ENCODE measurements around the gene DPYD.

DPYD gene

DNA sequence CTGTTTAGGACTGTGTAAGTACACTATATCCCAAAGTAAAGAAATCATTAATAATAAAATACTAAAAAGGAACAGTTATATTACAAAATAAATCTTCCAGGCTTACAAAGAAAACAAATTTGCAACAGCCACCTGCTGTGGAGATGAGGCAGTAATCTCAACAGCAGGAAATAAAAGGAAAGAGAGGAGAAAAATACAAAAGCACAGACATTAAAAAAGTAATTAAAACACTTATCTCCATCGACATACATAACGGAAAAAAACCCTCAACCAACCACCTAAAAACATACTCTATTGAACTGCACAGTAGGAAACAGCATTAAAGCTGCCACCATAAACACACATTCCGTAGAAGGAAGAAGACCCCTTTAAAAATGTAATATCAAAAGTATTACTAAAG lies 317.6 kb downstream of the DPYD start:
- FAIRE-seq = no peak

DNA sequence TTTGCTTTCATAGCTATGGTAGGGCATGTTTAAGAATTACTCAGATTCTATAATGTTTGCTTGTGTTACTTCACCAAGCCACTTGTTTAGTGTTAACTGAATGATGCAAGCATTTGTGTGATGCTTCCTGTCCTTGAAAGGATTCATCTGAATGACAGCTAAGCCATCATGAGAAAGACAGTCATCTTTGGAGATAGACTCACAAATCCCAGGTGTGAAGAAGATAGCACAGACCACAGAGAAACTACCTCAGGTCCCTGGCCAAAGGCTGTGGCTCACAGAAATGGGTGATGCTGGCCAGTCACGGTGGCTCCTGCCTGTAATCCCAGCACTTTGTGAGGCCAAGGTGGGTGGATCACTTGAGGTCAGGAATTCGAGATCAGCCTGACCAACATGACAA lies 321.4 kb downstream of the DPYD start:
- no peak for FAIRE-seq

DNA sequence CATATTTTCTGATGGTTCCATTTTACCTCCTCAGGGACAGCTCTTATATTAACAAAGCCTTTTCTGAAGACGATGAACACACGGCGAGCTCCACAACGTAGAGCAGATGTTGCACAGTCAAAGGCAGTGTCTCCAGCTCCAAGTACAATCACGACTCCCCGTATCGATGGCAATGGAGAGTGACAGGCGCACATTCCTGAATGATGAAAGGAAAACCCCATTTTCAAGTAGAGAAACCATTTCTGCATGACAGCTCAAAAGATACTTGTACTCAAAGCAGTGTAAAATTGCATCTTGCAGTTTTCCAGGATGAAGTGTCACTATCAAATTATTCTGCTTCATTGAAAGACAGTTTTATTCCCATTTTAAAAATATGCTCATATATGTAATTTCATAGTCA lies 327.6 kb downstream of the DPYD start:
- FAIRE-seq = no peak

DNA sequence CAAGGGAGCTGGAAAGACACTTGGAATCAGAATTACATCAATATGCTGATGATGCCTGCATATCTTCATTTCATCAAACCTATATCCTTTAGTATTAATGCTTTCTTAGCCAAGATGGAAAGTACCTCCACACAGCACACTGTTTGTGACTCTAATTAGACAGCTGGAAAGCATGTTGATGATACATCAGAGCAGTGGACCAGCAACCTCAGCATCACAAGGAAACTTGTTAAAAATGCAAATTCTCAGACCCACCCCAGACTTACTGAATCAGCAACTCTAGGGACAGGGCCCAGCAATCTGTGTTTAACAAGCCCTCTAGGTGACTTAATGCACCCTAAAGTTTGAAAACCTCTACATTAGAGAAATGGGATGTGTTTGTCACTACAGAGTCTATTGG lies 332.1 kb downstream of the DPYD start:
- FAIRE-seq = no peak

DNA sequence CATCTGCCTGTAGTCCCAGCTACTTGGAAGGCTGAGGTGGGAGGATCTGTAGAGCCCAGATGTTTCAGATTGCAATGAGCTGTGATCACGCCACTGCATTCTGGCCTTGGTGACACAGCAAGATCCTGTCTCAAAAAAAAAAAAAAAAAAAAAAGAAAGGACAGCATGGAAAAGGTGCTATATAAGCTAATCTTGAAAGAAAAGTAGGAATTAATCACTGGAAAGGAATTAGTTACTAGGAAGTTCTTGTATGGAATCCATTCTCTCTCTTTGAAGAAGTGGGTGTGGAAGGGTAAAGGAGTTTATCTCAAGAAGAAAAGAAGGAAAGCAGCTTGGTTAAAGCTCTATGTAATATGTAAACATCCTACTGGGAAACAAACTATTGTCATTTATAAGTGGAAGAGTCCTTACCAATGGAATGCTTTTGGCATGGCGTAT lies 339.2 kb downstream of the DPYD start:
- no peak for FAIRE-seq

DNA sequence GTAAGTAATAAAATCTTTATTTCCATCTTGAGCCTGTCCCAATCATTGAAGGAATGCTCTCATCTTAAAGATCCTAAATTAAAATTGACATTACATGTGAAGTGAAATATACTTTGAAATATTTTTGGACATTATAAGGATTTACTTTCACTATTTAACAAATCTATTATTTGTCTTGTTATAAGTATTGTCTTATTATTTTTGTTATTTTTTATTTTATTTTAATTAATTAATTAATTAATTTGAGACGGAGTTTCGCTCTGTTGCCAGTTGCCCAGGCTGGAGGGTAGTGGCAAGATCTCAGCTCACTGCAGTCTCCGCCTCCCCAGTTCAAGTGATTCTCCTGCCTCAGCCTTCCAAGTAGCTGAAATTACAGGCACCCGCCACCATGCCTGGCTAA lies 343.2 kb downstream of the DPYD start:
- FAIRE-seq = no peak

DNA sequence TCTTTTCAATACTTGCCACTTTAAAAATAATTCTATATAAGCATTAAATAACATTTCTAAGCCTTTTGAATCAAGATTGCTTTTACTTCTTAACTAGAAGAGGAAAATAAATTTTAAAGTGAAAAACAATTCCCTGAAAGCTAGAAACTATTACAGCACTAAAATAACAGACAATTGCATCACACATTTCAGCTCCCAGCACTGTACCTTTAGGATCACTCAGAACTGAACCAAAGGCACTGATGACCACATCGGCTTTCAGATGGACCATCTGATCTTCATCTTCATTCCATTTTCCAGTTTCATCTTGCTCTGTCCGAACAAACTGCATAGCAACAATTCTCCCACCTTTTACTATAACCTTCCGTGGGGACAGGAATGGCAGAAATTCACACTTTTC lies 347.3 kb downstream of the DPYD start:
- FAIRE-seq = no peak

DNA sequence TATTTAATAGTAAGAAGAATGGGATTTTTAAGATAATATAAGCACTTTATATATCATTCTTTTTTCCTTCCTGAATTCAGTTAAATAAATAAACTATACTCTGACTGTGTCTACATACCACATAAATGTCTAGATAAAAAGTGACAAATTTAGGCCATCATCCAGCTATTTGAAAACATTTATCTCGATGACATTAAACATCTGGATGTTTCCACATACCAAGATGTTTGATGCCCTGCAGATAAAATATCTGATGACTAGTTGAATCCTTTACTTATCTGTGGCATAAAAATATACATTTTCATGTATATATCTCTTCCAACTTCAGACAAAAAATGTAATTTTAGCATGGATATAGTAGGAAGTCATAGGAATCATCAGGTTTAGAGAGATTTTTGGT lies 348.3 kb downstream of the DPYD start:
- FAIRE-seq = no peak

DNA sequence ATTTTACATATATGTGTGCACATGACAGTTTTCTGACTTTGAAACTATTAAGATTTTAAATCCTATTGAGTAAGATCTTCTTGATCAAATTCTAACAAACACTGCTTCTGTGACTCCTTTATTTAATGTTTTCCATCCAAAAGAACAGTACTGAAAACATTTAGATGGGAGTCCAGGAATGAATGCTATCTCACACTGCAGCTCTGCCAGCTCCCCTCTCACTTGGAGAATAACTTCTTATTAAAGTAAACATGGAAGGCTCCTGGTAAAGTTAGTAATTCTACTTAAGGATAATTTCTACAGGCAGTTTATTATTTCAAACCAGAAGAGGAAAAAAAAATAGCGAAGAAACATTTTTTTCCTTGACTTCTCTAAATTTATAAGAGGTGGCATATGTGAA lies 349.1 kb downstream of the DPYD start:
- FAIRE-seq = no peak

DNA sequence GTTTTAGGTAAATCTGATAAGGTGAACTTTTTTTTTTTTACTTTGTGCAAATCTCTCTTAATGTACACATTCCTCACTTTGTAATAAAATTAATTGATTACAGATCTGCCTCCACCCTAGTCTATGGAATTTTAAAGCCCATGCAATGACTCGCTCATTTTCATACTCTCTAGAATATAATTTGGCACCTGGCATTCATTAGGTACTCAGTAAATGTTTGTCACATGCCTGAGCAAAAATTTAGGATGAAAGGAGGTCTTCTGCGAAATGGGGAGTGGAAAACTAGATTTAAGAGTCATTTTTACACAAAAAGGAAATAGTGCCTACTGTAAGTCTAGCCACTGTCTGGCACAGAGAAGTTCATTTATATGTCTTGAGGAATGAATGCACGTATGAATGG lies 350.1 kb downstream of the DPYD start:
- no peak for FAIRE-seq

DNA sequence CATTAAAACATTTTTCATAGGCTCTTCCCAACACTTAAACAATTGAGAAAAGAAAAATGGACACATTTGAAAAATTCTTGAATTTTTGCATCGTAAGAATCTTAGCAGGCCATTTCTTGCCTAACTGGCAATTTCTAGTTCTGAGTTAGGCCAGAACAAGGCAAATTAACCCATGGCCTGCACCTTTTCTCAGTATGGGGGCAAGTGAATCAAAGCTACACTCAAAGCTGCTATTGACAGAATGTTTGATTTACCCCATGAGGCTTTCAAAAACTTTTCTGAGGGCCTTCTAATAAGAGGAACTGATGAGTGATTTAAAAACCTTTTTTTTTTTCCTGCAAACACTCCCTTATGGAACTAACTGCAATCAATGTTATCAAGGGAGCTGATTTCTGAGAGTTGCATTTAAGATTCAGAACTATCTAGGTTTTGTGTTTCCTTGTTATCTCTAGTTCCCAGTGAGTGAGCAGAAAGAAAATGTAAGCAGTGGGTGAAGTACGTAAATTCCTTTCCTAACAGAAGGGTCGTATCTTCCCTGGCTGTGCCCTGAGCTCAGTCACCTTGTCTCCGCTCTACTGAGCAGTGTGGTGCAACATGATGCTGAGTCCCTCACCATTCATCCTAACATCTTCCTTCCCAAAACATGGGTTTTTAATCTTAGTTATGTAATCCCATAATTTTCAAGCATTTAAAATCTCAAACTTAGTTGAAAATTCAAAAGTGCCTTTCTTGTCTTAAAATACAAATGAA lies 353.7 kb downstream of the DPYD start:
- FAIRE-seq = no peak

DNA sequence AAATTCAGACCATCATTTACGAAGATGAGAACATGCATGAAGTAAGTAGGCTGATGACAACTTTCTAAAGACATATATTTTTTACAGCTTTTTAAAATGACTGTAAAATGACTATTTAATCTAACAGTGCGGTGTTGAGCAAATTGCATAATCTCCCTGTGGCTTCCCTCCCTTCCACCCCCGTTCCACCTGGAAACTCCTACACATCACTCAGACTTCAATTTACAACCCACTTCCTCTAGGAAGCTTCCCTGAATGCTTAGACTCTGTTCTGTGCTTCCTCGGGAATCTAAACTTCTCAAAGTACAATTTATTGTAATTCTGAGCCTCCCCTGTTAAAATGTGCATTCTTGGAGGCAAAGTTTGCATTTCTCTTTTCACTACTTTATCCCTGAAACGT lies 354.9 kb downstream of the DPYD start:
- no peak for FAIRE-seq

DNA sequence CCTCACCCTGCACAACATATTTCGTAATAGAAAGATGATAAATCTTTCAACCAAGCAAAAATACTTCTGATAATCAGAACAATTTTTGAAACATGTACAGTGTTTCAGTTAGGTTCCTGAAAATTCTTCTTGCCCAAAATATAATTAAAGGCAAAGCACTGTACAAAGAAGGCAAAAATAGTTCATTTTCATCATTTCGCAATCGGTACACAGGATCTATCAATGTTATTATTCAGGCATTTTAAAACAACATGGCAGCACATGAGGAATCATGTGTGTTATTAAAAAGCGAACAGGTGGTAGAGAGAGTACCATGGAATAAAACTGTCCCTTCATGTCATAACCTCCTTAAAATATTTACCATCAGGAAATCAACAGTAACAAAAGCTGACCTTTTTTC lies 356.9 kb downstream of the DPYD start:
- FAIRE-seq = no peak

DNA sequence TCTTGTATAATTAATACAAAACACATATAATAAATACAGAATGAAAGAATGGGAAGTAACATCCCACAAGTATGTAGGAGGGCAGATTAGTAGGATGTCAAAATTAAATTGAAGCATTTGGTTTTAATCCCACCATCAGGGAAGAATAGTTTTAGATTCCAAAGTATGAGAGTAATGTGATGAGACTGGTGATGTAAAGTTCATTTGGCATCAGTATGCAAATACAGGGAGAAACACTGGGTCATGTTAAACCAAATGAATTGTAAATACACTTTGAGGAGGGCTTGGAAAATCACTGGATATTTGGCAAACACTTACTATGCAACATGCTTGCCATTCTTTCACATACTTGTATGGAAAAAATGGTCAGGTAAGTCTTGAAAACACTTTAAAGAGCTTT lies 358.8 kb downstream of the DPYD start:
- FAIRE-seq = no peak

DNA sequence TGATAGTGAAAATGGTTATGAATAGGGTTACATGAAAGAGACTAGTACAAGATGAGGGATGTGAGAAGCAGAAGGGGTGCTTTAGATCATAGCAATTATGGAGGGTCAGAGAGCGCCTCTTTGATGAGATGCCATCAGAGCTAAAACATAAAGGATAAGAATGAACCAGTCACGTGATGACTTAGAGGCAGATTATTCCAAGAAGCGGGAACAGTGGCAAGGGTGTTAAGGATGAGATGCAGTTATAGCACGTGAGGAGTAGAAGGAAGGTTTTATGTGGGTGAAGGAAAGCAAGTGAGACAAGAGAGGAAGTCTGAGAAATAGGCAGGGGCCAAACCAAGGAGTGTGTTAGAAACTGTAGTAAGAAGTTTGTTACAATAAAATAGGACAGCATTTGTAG lies 360.1 kb downstream of the DPYD start:
- no peak for FAIRE-seq

DNA sequence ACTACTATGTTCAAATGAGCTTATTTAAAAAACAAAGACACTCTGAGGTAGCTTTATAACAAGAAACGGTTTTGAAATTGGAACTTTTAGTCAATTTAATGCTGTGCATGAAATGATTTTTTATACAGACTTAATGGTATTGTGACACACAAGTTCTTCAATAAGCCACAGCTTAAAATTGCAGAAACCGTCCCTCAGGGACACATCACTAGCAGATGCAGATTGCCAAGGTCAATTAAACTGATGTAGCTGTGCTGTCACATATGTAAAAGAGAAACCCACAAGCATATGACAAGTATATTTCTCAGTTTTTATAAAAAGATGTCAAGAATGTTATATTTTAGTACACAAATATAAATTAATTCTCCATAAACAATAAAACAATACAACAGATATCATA lies 366.9 kb downstream of the DPYD start:
- no peak for FAIRE-seq

DNA sequence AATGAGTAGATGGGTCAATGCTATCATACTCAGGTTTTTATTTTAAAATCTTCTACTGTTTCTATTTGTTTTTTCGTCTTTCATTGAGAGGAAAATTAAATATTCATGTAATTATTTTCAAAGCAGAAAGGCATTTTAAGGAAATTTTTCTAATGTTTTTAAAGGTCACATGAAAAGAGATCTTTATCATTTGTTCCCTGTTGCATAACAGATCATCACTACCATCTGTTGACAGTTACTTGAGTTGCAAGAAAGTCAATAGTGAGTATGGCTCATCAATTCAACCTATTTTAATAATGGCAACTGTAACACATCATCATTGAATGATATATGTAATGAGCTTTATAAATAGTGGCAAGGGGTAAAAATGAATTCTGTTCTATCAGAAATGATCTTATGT lies 369.7 kb downstream of the DPYD start:
- no peak for FAIRE-seq

DNA sequence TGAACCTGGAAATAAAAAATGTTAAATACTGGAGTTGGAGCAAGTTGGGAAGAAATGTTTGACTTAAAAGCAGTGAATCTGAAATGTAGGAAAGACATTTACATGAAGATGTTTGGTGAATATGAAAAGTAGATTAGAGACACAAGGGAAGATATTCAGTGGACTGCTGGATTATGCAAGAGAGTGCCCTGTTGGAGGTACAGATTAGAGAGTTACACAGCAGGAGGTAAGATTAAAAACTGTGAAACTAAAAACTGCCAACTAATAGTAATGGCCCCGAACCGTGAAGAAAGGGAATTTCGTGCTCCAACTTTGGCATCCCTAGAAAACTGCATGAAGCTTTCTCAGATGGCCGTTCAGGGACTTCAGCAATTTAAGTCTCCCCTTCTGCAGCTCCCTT lies 375.4 kb downstream of the DPYD start:
- FAIRE-seq = no peak

DNA sequence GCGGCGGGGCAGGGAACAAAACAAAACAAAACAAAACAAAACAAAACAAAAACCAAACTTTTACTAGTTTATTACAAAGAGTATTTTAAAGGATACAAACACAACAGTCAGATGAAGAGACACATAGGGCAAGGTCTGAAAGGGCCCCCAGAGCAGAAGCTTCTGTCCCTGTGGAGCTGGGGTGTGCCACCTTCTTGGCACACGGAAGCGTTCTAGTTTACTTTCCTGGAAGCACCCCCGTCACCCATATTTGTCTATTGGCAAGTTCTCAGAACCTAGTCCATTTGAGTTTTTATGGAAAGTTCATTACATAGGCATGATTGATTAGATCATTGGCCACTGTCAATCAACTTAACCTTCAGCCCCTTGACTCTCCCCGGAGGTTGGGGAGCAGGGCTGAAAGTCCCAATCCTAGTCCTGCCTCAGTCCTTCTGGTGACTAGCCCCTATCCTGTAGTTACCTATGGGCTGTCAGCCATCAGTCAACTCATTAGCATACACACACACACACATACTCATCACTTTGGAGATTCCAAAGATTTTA lies 380.4 kb downstream of the DPYD start:
- FAIRE-seq = no peak

DNA sequence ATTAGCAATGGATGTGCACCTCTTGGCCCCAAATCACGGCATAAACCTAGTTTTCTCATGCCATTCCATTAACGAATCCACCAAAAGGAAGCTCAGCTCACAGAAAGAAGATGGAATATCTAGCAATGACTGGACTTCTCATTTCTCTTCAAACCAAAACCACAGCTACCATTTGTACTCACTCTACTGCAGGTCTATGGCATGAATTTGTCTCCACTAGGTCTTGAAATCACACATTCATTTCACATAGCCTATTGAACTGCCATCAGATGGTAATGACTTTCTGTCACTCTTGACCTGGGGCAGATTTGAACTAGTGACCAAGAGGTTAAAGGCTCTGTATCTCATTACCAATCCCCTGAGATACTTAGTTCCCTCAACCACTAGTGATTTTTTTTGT lies 382.7 kb downstream of the DPYD start:
- FAIRE-seq = no peak

DNA sequence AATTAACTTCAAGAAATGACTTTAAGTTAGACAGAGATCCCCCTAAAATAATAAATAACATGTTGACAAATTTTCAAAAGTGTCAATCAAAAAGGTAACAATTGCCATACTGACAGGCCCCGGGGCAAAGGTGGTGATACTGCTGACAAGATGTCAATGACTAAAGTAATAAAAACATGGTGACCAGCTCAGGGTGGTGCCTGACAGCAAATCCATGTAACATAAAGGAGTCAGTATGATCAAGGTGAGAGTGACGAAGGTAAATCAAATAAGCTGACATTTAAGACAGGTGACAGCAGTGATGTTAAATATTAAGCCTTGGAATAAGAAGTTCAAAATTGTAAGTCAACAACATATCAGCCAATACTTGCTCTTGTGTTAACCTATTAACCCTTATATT lies 387.5 kb downstream of the DPYD start:
- FAIRE-seq = no peak

DNA sequence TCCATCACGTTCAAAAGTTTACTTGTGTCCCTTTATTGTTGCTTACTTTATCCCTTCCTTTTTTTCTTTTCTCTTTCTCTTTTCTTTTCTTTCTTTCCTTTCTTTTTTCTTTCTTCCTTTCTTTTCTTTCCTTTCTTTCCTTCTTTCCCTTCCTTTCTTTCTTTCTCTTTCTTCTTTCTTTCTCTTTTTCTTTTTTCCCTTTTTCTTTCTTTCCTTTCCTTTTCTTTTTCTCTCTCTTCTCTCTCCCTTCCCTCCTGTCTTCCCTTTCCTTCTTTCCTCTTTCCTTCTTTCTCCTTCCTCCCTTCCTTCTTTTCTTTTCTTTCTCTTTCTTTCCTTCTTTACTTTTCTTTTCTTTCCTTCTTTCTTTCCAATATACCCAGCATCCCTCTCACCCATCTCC lies 391.2 kb downstream of the DPYD start:
- FAIRE-seq = no peak

DNA sequence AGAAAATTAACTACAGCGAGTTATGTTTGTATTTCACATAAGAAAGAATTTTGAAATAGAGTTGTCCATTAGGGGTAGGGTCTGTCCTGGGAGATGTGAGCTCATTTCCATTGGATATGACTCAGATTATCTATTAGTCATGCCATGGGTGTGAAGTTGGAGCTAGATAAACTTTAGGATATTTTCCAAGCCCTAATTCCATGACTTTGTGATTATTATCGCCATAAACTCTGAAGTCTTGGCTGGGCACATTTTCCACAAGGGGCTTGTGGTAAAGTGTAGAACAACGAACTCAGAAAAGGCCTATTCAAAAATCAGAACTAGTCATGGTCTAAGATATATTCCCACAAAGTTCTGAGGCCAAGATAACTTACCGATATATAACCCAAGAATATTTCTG lies 396.6 kb downstream of the DPYD start:
- FAIRE-seq = no peak

DNA sequence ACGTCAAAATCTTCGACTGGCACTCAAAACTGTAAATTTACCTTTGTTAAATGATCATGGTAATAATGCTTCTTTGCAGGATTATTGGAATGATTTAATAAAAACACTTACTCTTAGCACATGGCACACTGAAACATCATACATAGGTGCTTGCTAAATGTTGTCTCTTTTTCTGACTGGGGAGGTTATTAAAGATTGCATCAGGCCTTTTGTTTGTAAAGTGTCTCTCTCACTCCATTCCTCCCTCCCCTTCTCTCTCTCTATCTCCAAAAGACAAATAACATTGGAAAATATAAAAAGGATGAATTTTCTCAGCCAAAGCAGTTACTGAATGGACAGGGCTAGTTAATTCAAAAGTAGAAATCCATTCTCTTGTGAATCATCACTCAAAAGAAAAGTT lies 404.2 kb downstream of the DPYD start:
- FAIRE-seq = no peak

DNA sequence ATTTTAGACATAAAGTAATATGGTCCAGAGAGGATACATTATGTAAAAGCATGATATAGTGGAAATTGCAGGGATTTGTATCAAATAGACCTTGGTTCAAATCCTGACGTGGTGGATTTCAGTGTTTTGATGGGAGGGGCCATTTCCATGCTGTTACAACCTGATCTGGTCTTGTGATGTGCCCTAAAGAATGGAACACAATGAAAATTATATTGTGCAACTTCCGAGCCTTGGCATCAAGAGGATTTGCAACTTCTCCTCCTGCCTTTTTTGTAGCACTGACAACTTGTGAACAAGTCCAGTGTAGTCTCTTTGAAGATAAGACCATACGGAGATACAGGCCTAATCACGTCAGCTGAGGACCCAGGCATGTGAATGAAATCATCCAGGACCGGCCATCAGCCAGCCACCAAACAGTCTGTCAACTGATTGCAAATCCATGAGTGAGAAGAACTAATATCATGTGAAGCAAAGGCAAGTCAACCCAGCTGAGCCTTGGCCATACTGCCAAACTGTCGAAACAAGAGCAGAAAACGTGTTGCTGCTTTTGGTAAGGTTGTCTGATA lies 412.1 kb downstream of the DPYD start:
- FAIRE-seq = no peak
